Measurements from ENCODE around the gene APOC4.

GRCh38 chr19:44949550-44949949, 7.5 kb downstream of the APOC4 start:
- TF ChIP-seq CTCF (IDR thresholded peaks at IDR 0.05) (no peak), RFX5 (IDR thresholded peaks at IDR 0.05) (no peak), CHD2 (IDR thresholded peaks at IDR 0.05; ENCODE audit: low read length, partially characterized antibody) (no peak), BHLHE40 (IDR thresholded peaks at IDR 0.05; ENCODE audit: low read depth, low read length) (no peak), POLR2A (IDR thresholded peaks at IDR 0.05; ENCODE audit: low read length) (no peak), MAX (IDR thresholded peaks at IDR 0.05) (no peak), JUN (IDR thresholded peaks at IDR 0.05) (no peak), CEBPB (IDR thresholded peaks at IDR 0.05) (no peak), JUNB (IDR thresholded peaks at IDR 0.05) (no peak), EP300 (IDR thresholded peaks at IDR 0.05) (no peak)
- TF ChIP-seq, protein P1, sequence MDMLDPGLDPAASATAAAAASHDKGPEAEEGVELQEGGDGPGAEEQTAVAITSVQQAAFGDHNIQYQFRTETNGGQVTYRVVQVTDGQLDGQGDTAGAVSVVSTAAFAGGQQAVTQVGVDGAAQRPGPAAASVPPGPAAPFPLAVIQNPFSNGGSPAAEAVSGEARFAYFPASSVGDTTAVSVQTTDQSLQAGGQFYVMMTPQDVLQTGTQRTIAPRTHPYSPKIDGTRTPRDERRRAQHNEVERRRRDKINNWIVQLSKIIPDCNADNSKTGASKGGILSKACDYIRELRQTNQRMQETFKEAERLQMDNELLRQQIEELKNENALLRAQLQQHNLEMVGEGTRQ (IDR thresholded peaks at IDR 0.05): no peak

Measured in A549 (cell line).